Uterus (tissue), 2 donors: ENCODE measurements around the gene ZNF432.

Experiments used
- CTCF ChIP-seq, 4 experiments: fragments of 200-600 bp in 2 of 4; fragments of 450-650 bp in 2 of 4; sonication (generic) in 2 of 4; IDR thresholded peaks; one replicate each; pipeline ENCODE4 v1.5.1; 2016 to 2019; ENCODE audit warnings: antibody characterized with exemption in 4 of 4, mild to moderate bottlenecking in 2 of 4, moderate library complexity in 1 of 4
- POLR2A ChIP-seq, 2 donors: fragments of 450-650 bp; IDR thresholded peaks; one replicate each; pipeline ENCODE4 v1.6.1; 2016; ENCODE audit warnings: antibody characterized with exemption in 2 of 2, mild to moderate bottlenecking in 1 of 2, moderate library complexity in 1 of 2

- TF ChIP-seq POLR2A (IDR thresholded peaks at IDR 0.05) (peak; percentile 33 to 45), CTCF (IDR thresholded peaks at IDR 0.05) (no peak)
Observed at GRCh38 chr19:52048555-52049501, at the start of gene ZNF432.
